SH-SY5Y (cell line): ENCODE results near the gene MAPK9.

Experiments used
- GATA2 ChIP-seq: IDR thresholded peaks from 2 replicates; pipeline ENCODE4 v1.6.1; 2011; ENCODE audit warnings: mild to moderate bottlenecking, low read depth, low read length
- GATA3 ChIP-seq: IDR thresholded peaks from 2 replicates; pipeline ENCODE4 v1.6.1; 2011; ENCODE audit warnings: low read depth, mild to moderate bottlenecking, low read length, moderate library complexity

- TF ChIP-seq GATA2 = no peak
- TF ChIP-seq GATA3 = no peak
Observed at GRCh38 chr5:180289966-180290365, 1.9 kb downstream of the MAPK9 start.
